NCI-H1092 treated with DMSO at 0.1 percent for 48 hours (cell line): Measurements from ENCODE around the gene LARP4.

Experiments used
- DNase-seq: peaks from one replicate; lab custom pipeline; 2025; lab: John Stamatoyannopoulos, UW

Gene LARP4

GRCh38 chr12:50527359-50527726, 126.7 kb downstream of the LARP4 start:
- DNase-seq, result no peak

GRCh38 chr12:50528800-50529199, 128.1 kb downstream of the LARP4 start:
- no peak for DNase-seq

GRCh38 chr12:50529345-50529744, 128.7 kb downstream of the LARP4 start:
- no peak for DNase-seq
